NB4 (cell line): ENCODE data around the gene DCAF11.

ENCODE experiments used
- MYC ChIP-seq: IDR thresholded peaks from 2 replicates; pipeline ENCODE4 v1.6.1; 2011; ENCODE audit warnings: low read depth, low read length
- POLR2A ChIP-seq: IDR thresholded peaks from 2 replicates; pipeline ENCODE4 v1.6.1; 2011; ENCODE audit warnings: mild to moderate bottlenecking; ENCODE audit not compliant: insufficient read length; ENCODE audit errors: extremely low read depth
- TF ChIP-seq, protein P1 (sequence below): IDR thresholded peaks from one replicate; pipeline ENCODE4 v1.5.1; 2012; ENCODE audit warnings: low read depth, low read length
- TF ChIP-seq, protein P2 (sequence below): IDR thresholded peaks from 2 replicates; pipeline ENCODE4 v1.6.1; 2011; ENCODE audit warnings: low read depth, low read length

DNA sequence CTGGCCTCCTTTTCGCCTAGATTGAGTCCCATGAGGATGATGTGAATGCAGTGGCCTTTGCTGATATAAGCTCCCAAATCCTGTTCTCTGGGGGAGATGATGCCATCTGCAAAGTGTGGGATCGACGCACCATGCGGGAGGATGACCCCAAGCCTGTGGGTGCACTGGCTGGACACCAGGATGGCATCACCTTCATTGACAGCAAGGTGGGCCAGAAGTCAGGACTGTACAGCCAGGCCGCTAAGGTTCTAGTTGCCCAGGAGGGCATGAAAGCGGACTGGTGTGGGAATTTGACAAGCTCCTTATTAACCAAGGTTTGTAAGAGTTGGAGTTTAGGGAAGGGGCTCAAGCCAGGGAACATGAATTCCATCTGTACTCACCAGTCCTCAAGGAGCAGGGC is 5.1 kb downstream of the DCAF11 start:
- TF ChIP-seq POLR2A: no peak
- TF ChIP-seq, protein P1, sequence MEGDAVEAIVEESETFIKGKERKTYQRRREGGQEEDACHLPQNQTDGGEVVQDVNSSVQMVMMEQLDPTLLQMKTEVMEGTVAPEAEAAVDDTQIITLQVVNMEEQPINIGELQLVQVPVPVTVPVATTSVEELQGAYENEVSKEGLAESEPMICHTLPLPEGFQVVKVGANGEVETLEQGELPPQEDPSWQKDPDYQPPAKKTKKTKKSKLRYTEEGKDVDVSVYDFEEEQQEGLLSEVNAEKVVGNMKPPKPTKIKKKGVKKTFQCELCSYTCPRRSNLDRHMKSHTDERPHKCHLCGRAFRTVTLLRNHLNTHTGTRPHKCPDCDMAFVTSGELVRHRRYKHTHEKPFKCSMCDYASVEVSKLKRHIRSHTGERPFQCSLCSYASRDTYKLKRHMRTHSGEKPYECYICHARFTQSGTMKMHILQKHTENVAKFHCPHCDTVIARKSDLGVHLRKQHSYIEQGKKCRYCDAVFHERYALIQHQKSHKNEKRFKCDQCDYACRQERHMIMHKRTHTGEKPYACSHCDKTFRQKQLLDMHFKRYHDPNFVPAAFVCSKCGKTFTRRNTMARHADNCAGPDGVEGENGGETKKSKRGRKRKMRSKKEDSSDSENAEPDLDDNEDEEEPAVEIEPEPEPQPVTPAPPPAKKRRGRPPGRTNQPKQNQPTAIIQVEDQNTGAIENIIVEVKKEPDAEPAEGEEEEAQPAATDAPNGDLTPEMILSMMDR: no peak
- TF ChIP-seq, protein P2, sequence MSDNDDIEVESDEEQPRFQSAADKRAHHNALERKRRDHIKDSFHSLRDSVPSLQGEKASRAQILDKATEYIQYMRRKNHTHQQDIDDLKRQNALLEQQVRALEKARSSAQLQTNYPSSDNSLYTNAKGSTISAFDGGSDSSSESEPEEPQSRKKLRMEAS: no peak
- no peak for TF ChIP-seq MYC
